Endothelial cell of umbilical vein (primary cell): Measurements from ENCODE around the gene GNG2. TPM values are rescaled to one million over a fixed set of nuclear protein-coding genes. Genes with fewer than 3 reads are reported as not detected.

Experiments used
- BruUV-seq: library from RNA; stranded (reverse); fragments of 400-500 nt; replicated peaks from 2 replicates; lab custom pipeline; 2021; lab: Mats Ljungman, UMichigan
- CTCF ChIA-PET: fragments of 300-600, 350-600 bp; sonication (Branson Sonifier 250); formaldehyde crosslinking; loops from one replicate; lab custom pipeline; 2021; ENCODE audit warnings: antibody characterized with exemption, inconsistent platforms; lab: Charles Lee
- POLR2A ChIA-PET: fragments of 300-600, 350-600 bp; sonication (Branson Sonifier 250); formaldehyde crosslinking; loops from one replicate; lab custom pipeline; 2021; ENCODE audit warnings: antibody characterized with exemption, inconsistent platforms; lab: Charles Lee
- DNase-seq: peaks from one replicate; pipeline ENCODE4 v3.0.0-alpha.2; 2011; ENCODE audit warnings: low read depth, low spot score
- FAIRE-seq: peaks from 2 replicates; lab custom pipeline; 2011; peaks lifted over from hg19 to GRCh38; lab: Jason Lieb, UNC
- H2AFZ ChIP-seq: 2 replicates; pipeline ENCODE4 v1.6.0; 2012; ENCODE audit warnings: low read depth, low read length, control low read depth, inconsistent platforms
- H3K27ac ChIP-seq: 2 replicates; pipeline ENCODE4 v1.5.1; 2011; ENCODE audit warnings: low read depth, mild to moderate bottlenecking, control low read depth, low read length, moderate library complexity; ENCODE audit not compliant: insufficient read depth
- H3K27me3 ChIP-seq, 2 experiments: 2 replicates each; pipeline versions ENCODE4 v1.6.0 to v1.6.1; 2011; ENCODE audit warnings: low read length in 2 of 2, mixed read lengths in 1 of 2; ENCODE audit not compliant: control insufficient read depth in 2 of 2, insufficient read depth in 2 of 2
- H3K36me3 ChIP-seq, 2 experiments: 2 replicates in 1 of 2; 3 replicates in 1 of 2; pipeline ENCODE4 v1.5.1; 2011; ENCODE audit warnings: low read length in 2 of 2, mild to moderate bottlenecking in 1 of 2, moderate library complexity in 1 of 2; ENCODE audit not compliant: control insufficient read depth in 2 of 2, insufficient read depth in 2 of 2; ENCODE audit errors: extremely low read depth in 1 of 2
- H3K4me1 ChIP-seq: 3 replicates; pipeline ENCODE4 v1.5.1; 2011; ENCODE audit warnings: mild to moderate bottlenecking, low read length; ENCODE audit not compliant: control insufficient read depth, insufficient read depth; ENCODE audit errors: extremely low read depth
- H3K4me2 ChIP-seq: 2 replicates; pipeline ENCODE4 v1.6.1; 2011; ENCODE audit warnings: low read length, control low read depth, mixed read lengths; ENCODE audit not compliant: insufficient read depth
- H3K4me3 ChIP-seq, 3 experiments: fragments of 200-600 bp in 1 of 3; sonication (generic), shearing (Covaris generic) in 1 of 3; replicated peaks in 1 of 3; 2 replicates each; pipeline ENCODE4 v1.5.1; 2011 to 2016; ENCODE audit warnings: control low read depth in 3 of 3, low read length in 3 of 3, mild to moderate bottlenecking in 2 of 3, inconsistent platforms in 1 of 3, low read depth in 1 of 3, moderate library complexity in 1 of 3; ENCODE audit not compliant: insufficient read depth in 1 of 3
- H3K79me2 ChIP-seq: 2 replicates; pipeline ENCODE4 v1.6.0; 2012; ENCODE audit warnings: low read length, inconsistent platforms; ENCODE audit not compliant: control insufficient read depth, insufficient read depth
- H3K9ac ChIP-seq: replicated peaks from 2 replicates; pipeline ENCODE3; 2011; ENCODE audit warnings: low read length, control low read depth; ENCODE audit not compliant: insufficient read depth; ENCODE audit errors: extremely low read depth
- H3K9me1 ChIP-seq: replicated peaks from 3 replicates; pipeline ENCODE4 v1.6.0; 2011; ENCODE audit warnings: mild to moderate bottlenecking, low read length; ENCODE audit not compliant: control insufficient read depth, insufficient read depth; ENCODE audit errors: extremely low read depth
- H3K9me3 ChIP-seq: replicated peaks from 2 replicates; pipeline ENCODE4 v1.5.1; 2012; ENCODE audit warnings: low read length, inconsistent platforms; ENCODE audit not compliant: control insufficient read depth, insufficient read depth
- H4K20me1 ChIP-seq: replicated peaks from 2 replicates; pipeline ENCODE3; 2011; ENCODE audit warnings: mild to moderate bottlenecking, low read length; ENCODE audit not compliant: control insufficient read depth, insufficient read depth; ENCODE audit errors: extremely low read depth
- EZH2 ChIP-seq: IDR thresholded peaks from 2 replicates; pipeline ENCODE4 v1.6.1; 2012; ENCODE audit warnings: borderline replicate concordance, low read depth, mild to moderate bottlenecking, moderate library complexity, low read length, inconsistent platforms; ENCODE audit not compliant: severe bottlenecking
- FOS ChIP-seq: IDR thresholded peaks from 2 replicates; pipeline ENCODE4 v1.6.1; 2011; ENCODE audit warnings: mild to moderate bottlenecking, low read length, moderate library complexity, borderline replicate concordance; ENCODE audit not compliant: insufficient read depth
- GATA2 ChIP-seq: IDR thresholded peaks from 2 replicates; pipeline ENCODE4 v1.7.0; 2011; ENCODE audit warnings: low read depth, mild to moderate bottlenecking, moderate library complexity, mixed read lengths, low read length; ENCODE audit not compliant: insufficient read length, insufficient read depth
- JUN ChIP-seq: IDR thresholded peaks from 2 replicates; pipeline ENCODE4 v1.6.1; 2011; ENCODE audit warnings: borderline replicate concordance, low read depth; ENCODE audit not compliant: insufficient read length, insufficient read depth
- MYC ChIP-seq: IDR thresholded peaks from one replicate; pipeline ENCODE4 v1.6.1; 2011; ENCODE audit warnings: mild to moderate bottlenecking, low read depth, low read length
- POLR2A ChIP-seq: IDR thresholded peaks from 2 replicates; pipeline ENCODE4 v1.6.1; 2012; ENCODE audit warnings: low read depth, mild to moderate bottlenecking, control low read depth, low read length
- POLR2AphosphoS5 ChIP-seq: IDR thresholded peaks from 2 replicates; pipeline ENCODE4 v1.6.1; 2012; ENCODE audit warnings: low read depth, mild to moderate bottlenecking, control low read depth, low read length, moderate library complexity; ENCODE audit not compliant: insufficient read depth
- dilution Hi-C: fragments of 300-500 bp; cut with MboI; formaldehyde crosslinking; loops from one replicate; pipeline ENCODE4 v1.15.0; 2019; ENCODE audit warnings: low sequenced_read_pairs; ENCODE audit not compliant: extremely low pct_ligation_motif_present
- intact Hi-C: fragments of 100-400 bp; cut with micrococcal nuclease; formaldehyde crosslinking; loops from one replicate; pipeline ENCODE4 v1.10.0; 2022
- polyA plus RNA-seq, 4 experiments: library from polyadenylated mRNA; depleted of rRNA in 3 of 4; stranded (reverse) in 3 of 4; unstranded in 1 of 4; fragments of >200 nt; gene quantifications; 2 replicates each; pipeline versions ENCODE4 v1.2.1 to v1.2.3, GENCODE V29; 2011 to 2012; ENCODE audit warnings: missing spikeins in 1 of 4
- total RNA-seq: library from RNA; stranded (reverse); gene quantifications from 2 replicates; pipeline ENCODE4 v1.2.3, GENCODE V29; 2021
- TF ChIP-seq, protein P1 (sequence below), 2 donors: IDR thresholded peaks; 1 replicate in 1 of 2; 2 replicates in 1 of 2; pipeline ENCODE4 v1.5.1; 2011; ENCODE audit warnings: low read length in 2 of 2, mild to moderate bottlenecking in 2 of 2, moderate library complexity in 2 of 2, control low read depth in 1 of 2, inconsistent platforms in 1 of 2, low read depth in 1 of 2; ENCODE audit not compliant: insufficient read depth in 1 of 2; ENCODE audit errors: extremely low read depth in 1 of 2
- TF ChIP-seq, protein P2 (sequence below): IDR thresholded peaks from 2 replicates; pipeline ENCODE4 v1.6.1; 2011; ENCODE audit not compliant: insufficient read depth, insufficient read length

The GNG2 gene
- total and polyA plus RNA-seq, 2 donors (not counting 3 experiments of a cell fraction or from before 2014, with no cell fraction given) = not detected

DNA sequence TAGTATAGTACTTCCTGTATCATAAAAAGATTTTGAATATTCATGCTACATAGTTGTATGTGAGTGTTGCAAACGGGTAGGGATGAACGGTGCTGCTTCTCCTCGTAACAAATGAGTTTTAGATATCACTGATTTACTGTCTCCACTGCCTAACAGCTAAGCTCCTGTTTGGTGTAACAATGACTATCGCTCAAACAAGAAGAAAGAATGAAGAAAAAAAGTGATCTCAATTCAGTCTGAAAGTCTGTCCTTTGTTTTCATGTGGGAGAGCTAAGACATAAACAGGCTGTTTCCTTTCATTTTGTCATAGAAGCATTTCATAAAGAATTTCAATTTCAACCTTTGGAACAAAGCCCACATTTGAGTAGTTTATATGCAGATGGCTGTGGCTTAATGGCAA, 102.9 kb downstream of the GNG2 start:
- Histone ChIP-seq H3K27ac (no peak overlapping the region), H3K27me3 (peaks cover 26 to 31% of the 10 kb centered on the region in 2 experiments), H3K9me3 (no peaks in the 10 kb centered on the region), H3K79me2 (no peaks in the 10 kb centered on the region), H3K9me1 (no peaks in the 10 kb centered on the region), H4K20me1 (no peaks in the 10 kb centered on the region), H3K36me3 (no peaks in the 10 kb centered on the region), H3K4me3 (no peak overlapping the region), H3K4me1 (peaks cover 3% of the 10 kb centered on the region), H3K9ac (no peak overlapping the region), H3K4me2 (peak overlapping the region; percentile 25), H2AFZ (no peak overlapping the region)
- FAIRE-seq (peak; percentile 47), DNase-seq (peak; percentile 64)
- BruUV-seq = no TSS peak
- intact Hi-C loops = no loop called here
- dilution Hi-C loops = no loop called here
- POLR2A ChIA-PET = no interaction called here
- no peak for TF ChIP-seq MYC
- TF ChIP-seq POLR2AphosphoS5 = no peak
- TF ChIP-seq, protein P1, sequence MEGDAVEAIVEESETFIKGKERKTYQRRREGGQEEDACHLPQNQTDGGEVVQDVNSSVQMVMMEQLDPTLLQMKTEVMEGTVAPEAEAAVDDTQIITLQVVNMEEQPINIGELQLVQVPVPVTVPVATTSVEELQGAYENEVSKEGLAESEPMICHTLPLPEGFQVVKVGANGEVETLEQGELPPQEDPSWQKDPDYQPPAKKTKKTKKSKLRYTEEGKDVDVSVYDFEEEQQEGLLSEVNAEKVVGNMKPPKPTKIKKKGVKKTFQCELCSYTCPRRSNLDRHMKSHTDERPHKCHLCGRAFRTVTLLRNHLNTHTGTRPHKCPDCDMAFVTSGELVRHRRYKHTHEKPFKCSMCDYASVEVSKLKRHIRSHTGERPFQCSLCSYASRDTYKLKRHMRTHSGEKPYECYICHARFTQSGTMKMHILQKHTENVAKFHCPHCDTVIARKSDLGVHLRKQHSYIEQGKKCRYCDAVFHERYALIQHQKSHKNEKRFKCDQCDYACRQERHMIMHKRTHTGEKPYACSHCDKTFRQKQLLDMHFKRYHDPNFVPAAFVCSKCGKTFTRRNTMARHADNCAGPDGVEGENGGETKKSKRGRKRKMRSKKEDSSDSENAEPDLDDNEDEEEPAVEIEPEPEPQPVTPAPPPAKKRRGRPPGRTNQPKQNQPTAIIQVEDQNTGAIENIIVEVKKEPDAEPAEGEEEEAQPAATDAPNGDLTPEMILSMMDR (IDR thresholded peaks at IDR 0.05; ENCODE audit: extremely low read depth in 1 of 2, insufficient read depth in 1 of 2, low read depth in 1 of 2, low read length in 2 of 2) = no peak
- no peak for TF ChIP-seq FOS
- TF ChIP-seq, protein P2, sequence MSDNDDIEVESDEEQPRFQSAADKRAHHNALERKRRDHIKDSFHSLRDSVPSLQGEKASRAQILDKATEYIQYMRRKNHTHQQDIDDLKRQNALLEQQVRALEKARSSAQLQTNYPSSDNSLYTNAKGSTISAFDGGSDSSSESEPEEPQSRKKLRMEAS = no peak
- no peak for TF ChIP-seq EZH2
- no peak for TF ChIP-seq JUN
- no peak for TF ChIP-seq GATA2
- no peak for TF ChIP-seq POLR2A
- CTCF ChIA-PET = interaction anchor here (1.0 to 1.1 kb wide), 4 partner anchors 15 to 33 kb away, joined by 3 to 13 read pairs (median 4); no protein-coding TSS in a partner anchor
